GM18868 (cell line): ENCODE results near the gene PPFIBP2.

Experiments
- ATAC-seq: cut with Tn5 transposase; IDR thresholded peaks from one replicate; pipeline ENCODE4 v1.9.1; 2021; ENCODE audit warnings: mild to moderate bottlenecking, moderate library complexity; ENCODE audit not compliant: unreplicated experiment

PPFIBP2 gene

DNA sequence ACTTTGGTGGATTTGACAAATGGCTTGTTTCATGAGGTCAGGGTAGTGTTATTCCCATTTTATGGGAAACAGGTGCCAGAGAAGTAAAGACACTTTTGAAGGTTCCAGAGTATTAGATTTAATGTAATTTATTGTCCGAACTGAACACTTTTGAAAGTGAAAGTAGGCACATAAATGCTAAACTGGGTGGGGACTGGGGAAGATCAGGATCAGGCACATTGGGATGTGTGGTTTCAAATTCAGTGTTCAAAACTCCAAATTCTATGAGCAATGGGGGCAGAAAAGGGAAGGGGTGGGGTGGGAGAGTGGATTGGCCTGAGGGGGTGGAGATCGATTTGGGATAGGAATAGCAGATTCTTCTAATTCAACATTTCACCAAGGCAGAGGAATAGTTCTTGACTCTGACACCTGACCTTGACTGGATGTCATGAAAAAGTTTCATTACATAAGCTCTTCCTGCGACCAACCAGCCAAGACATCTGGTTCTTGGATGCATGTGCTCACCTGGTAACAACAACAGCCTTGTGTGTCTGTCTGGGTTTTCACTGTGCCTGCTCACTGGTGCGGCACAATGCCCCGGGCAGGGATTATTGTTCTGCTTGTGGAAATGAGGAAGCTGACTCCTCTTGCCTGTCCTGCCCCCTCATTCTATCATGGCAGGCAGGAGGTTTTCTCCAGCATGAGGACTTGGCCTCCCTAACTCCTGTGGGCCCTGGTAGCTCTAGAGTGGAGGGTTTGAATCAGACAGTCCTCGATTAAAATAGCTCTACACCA lies 10.8 kb downstream of the PPFIBP2 start:
- no peak for ATAC-seq

DNA sequence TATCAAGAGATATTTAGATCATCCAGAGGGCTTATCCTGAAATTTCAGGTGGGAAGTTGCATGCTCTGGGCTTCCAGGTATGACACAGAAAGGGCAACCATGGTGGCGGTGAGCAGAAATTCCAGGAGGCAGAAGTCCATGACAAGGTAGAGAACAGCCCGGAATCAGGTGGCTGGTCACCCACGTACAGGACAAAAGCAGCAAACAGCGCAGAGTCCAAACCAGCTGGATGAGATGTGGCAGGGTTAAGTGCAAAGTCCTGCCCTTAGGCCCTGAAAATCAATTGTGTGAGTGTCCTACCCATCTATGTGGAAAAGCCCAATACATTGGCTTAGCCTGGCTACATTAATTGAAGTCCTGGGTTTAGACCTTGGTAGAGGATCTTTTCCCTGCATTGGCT lies 11.6 kb downstream of the PPFIBP2 start:
- no peak for ATAC-seq

DNA sequence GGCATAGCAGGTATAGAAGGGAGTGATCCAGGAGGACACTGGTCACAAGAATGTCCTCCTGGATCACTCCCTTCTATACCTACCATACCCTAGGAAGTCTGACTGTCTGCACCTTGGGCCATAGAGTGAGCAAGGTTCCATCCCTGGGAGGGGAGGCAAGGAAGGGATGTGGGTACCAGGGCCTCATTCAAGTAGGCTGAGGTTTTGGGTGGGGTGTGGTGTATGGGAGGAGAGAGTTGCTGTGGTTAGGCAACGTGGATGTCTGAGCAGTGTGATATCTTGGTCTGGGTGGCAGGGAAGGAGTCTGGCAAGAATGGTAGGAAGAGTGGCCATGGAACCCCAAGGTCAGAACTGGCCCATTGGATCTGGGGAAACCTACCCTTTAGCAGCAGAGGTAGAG lies 13.2 kb downstream of the PPFIBP2 start:
- ATAC-seq = peak; percentile 34

- ATAC-seq = peak; percentile 46
Measured at GRCh38 chr11:7528514-7529049, 14.8 kb downstream of the PPFIBP2 start.

GRCh38 chr11:7530013-7530640 lies 16.3 kb downstream of the PPFIBP2 start:
- ATAC-seq = no peak

DNA sequence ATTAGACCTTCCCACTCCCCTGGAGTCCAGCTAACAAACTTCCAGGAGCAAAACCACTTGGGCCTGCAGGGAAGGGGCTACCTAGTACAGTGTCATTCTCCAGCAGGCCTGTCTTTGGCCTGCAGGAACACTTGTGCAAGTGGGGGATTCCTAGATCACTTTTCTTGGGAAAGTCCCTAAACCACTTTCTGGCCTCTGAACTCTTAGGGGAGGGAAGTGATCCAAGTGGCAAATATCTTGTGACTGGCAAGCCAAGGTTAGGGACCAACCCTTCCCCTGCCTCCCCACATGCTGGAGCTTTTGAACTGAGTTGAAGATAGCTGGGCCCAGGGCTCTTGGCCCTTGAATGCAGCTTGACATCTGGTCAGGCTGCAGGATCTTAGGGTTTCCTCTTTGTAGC lies 17.2 kb downstream of the PPFIBP2 start:
- ATAC-seq = peak; percentile 33

- no peak for ATAC-seq
Measured at GRCh38 chr11:7532405-7533145, 18.8 kb downstream of the PPFIBP2 start.

GRCh38 chr11:7533199-7534041 lies 19.6 kb downstream of the PPFIBP2 start:
- peak; percentile 24 for ATAC-seq

DNA sequence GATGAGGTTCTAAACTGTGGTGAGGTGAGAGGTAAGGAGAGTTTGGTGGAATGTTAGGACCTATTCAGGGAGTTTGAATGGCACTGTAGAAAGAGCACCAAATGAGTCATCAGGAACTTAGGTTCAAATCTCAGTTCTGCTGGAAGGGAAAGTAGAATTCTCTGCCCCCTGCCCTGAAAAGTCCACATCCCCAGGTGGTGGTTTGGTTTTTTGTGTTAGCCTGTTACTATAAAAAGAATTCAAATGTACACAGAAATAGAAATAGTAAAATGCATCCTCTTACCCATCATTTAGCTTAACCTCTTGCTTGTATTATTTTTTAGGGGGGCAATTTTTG lies 20.2 kb downstream of the PPFIBP2 start:
- ATAC-seq = peak; percentile 56

DNA sequence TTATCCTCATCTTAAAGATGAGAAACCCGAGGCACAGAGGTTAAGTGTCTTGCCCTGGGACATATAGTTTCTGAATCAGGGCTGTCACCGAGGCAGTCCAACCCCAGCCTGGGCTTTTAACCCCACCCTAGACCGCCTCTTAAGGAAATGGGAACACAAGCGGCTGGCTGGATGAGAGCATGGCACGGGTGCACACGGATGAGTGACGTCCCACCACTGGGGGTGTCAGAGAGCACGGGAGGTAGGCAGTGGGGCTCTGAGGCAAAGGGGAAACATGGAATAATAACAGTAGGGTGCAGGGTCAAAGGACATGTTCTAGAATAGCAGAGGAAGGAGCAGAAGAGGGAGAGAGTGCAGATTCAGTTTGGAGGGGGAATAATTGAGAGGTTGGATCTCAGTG lies 22.3 kb downstream of the PPFIBP2 start:
- ATAC-seq = no peak

- no peak for ATAC-seq
Measured at GRCh38 chr11:7537265-7537664, 23.5 kb downstream of the PPFIBP2 start.

- no peak for ATAC-seq
Measured at GRCh38 chr11:7538031-7538430, 24.2 kb downstream of the PPFIBP2 start.

DNA sequence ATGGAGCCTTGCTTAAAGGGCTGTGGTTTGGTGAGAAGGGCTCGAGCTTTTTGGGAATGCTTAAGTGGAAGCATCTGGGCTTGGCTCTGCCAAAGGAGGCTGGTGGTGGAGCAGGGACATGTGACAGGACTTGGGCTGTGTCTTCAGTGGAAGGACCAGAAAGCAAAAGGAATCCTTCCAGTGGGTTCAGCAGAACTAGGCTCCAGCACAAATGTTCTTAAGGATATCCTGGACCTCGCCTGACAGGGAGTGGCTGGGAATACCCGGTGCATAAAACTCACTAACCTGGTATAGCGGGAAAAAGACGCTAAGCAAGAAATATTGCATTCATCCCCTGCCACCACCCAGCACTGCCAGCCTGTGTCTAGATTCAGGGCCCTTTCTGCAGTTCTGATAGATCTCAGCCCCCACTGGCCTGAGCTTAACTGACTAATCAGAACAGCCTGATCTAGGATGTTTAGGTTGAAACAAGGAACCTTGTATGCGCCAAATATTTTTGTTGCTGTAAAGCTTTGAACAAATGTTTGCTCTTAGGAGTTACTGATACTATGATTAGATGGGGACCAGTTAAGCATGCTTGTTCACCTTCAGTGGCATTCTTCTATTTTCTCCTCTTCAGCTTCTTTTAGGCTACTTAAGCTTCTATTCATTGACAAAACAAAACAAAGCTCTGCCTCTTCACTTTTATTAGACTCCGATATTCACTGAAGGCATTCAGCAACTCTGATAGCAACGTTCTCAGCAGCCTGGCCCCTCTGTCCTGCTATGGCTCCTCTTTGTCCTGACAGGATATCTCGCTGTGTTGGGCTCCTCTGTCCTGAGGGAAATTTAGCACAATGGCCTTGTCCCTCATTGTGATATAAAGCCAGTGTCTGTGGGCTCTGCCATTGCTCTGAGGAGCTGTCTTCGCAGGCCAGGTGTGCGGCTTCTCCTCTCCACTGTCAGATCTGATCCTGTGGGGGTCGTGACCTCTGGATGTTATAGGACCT lies 25.0 kb downstream of the PPFIBP2 start:
- ATAC-seq = no peak

- no peak for ATAC-seq
Measured at GRCh38 chr11:7540830-7541555, 27.2 kb downstream of the PPFIBP2 start.

GRCh38 chr11:7543302-7543701 lies 29.5 kb downstream of the PPFIBP2 start:
- ATAC-seq = no peak

DNA sequence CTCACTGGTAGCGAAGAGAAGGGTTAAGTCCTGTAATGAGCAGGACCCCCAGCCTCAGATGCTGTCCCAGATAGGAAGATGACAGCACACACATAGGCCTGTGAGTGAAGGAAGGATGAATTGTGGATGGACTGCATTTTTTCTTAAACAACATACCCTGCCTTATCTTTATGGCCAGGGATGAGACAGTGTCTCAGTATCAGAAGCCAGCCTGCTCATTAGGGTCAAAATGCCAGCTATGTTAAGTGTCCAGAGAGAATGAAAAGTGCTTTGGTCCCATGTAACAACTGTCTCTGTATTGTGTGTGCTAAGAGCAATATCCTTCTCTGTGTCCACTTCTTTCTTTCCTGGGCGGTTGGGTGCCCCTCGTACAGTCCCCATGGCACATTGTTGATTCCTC lies 30.2 kb downstream of the PPFIBP2 start:
- no peak for ATAC-seq

GRCh38 chr11:7545611-7546010 lies 31.8 kb downstream of the PPFIBP2 start:
- ATAC-seq = no peak

GRCh38 chr11:7546324-7546791 lies 32.6 kb downstream of the PPFIBP2 start:
- ATAC-seq = no peak

GRCh38 chr11:7547687-7548086 lies 33.9 kb downstream of the PPFIBP2 start:
- no peak for ATAC-seq
